ENCODE data around the gene ARPC1A.
"Not testable (repeated sequence)": the region's sequence is repeated elsewhere in the genome, so short reads cannot be mapped to it uniquely, and the experiment has no call there.

The ARPC1A gene

DNA sequence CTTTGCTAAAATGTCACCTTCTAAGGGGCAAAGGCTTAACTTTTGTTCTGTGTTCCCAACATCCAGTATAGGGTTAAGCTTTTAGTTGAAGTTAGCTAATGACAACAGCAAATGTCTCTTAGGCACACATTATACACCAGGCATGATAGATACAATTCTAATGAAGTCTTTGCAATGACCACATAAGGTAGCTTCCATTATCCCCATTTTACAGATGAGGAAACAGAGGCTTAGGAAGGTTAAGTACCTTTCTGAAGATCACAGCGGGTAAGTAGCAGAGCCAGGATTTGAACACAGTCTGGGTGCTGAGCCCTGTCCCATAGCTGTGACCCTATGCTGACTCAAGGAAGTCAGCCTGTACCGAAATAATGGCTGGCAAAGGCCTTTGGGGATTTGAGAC lies 84.9 kb downstream of the ARPC1A start:
- no peak for DNase-seq (ENCODE audit: low spot score)

DNA sequence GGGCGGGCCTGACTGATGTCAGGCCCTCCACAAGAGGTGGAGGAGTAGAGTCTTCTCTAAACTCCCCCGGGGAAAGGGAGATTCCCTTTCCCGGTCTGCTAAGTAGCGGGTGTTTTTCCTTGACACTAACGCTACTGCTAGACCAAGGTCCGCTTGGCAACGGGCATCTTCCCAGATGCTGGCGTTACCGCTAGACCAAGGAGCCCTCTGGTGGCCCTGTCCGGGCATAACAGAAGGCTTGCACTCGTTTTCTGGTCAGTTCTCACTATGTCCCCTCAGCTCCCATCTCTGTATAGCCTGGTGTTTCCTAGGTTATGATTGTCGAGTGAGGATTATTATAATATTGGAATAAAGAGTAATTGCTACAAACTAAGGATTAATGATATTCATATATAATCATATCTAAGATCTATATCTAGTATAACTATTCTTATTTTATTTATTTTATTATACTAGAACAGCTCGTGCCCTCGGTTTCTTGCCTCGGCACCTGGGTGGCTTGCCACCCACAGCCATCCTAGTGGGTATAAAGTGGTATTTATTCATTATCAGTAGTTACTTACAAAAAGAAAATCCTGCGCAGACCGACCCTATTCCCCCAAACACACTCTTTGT lies 89.9 kb downstream of the ARPC1A start:
- DNase-seq (ENCODE audit: low spot score) = not testable (repeated sequence)

All from activated CD4-positive, alpha-beta T cell treated with anti-CD3 and anti-CD28 coated beads, Interleukin-2, Interleukin-4, amounts not matched to agents 100 ng/mL and 50 ng/mL, durations not matched to agents 16 hours and 8 hours (primary cell).